Nephron (organoid): ENCODE data around the gene ANKRD44.

Experiments
- H3K27ac Mint-ChIP-seq, 3 experiments: 2 replicates each; pipeline ENCODE4 v1.8.0; 2020; ENCODE audit warnings: mixed read lengths in 3 of 3, mild to moderate bottlenecking in 2 of 3, moderate library complexity in 1 of 3
- H3K27me3 Mint-ChIP-seq: 2 replicates; pipeline ENCODE4 v1.8.0; 2021; ENCODE audit warnings: low read depth, mild to moderate bottlenecking, moderate library complexity, mixed read lengths
- H3K36me3 Mint-ChIP-seq: 2 replicates; pipeline ENCODE4 v1.8.0; 2020; ENCODE audit warnings: low read depth, mixed read lengths
- H3K4me1 Mint-ChIP-seq: 2 replicates; pipeline ENCODE4 v1.8.0; 2020; ENCODE audit warnings: mixed read lengths
- H3K4me3 Mint-ChIP-seq, 3 experiments: 2 replicates each; pipeline ENCODE4 v1.8.0; 2020; ENCODE audit warnings: mild to moderate bottlenecking in 3 of 3, mixed read lengths in 3 of 3, moderate library complexity in 2 of 3
- H3K9me3 Mint-ChIP-seq: 2 replicates; pipeline ENCODE4 v1.8.0; 2020; ENCODE audit warnings: mixed read lengths
- CTCF ChIP-seq, 3 experiments: fragments of 200-600 bp; sonication (generic); IDR thresholded peaks; one replicate each; pipeline ENCODE4 v1.5.0; 2021; ENCODE audit warnings: antibody characterized with exemption in 3 of 3; ENCODE audit not compliant: unreplicated experiment in 3 of 3

Gene ANKRD44

GRCh38 chr2:197339496-197340220 is 29.1 kb upstream of the ANKRD44 start:
- Mint-ChIP-seq H3K4me1 (peaks cover 6% of the 10 kb centered on the region), H3K9me3 (no peaks in the 10 kb centered on the region), H3K4me3 (no peak overlapping the region), H3K27me3 (no peaks in the 10 kb centered on the region), H3K27ac (no peak overlapping the region), H3K36me3 (no peaks in the 10 kb centered on the region)
- TF ChIP-seq CTCF (IDR thresholded peaks at IDR 0.05; ENCODE audit: unreplicated experiment in 3 of 3): no peak

- Mint-ChIP-seq H3K4me3 (no peak overlapping the region), H3K9me3 (no peaks in the 10 kb centered on the region), H3K27me3 (no peaks in the 10 kb centered on the region), H3K4me1 (peaks cover 6% of the 10 kb centered on the region), H3K27ac (no peak overlapping the region), H3K36me3 (no peaks in the 10 kb centered on the region)
- TF ChIP-seq CTCF (IDR thresholded peaks at IDR 0.05; ENCODE audit: unreplicated experiment in 3 of 3): no peak
Observed at GRCh38 chr2:197339016-197339415, 28.4 kb upstream of the ANKRD44 start.

- TF ChIP-seq CTCF (IDR thresholded peaks at IDR 0.05; ENCODE audit: unreplicated experiment in 3 of 3): no peak
- no peaks in the 10 kb centered on the region for H3K9me3 Mint-ChIP-seq
- H3K4me1 Mint-ChIP-seq: peaks cover 3% of the 10 kb centered on the region
- no peak overlapping the region for H3K27ac Mint-ChIP-seq
- no peak overlapping the region for H3K4me3 Mint-ChIP-seq
- no peaks in the 10 kb centered on the region for H3K27me3 Mint-ChIP-seq
- H3K36me3 Mint-ChIP-seq: no peaks in the 10 kb centered on the region
Observed at GRCh38 chr2:197332641-197333040, 22.1 kb upstream of the ANKRD44 start.

- H3K27me3 Mint-ChIP-seq: peaks cover 5% of the 10 kb centered on the region
- H3K27ac Mint-ChIP-seq: no peak overlapping the region
- no peak for TF ChIP-seq CTCF (IDR thresholded peaks at IDR 0.05; ENCODE audit: unreplicated experiment in 3 of 3)
- peaks cover 13% of the 10 kb centered on the region for H3K4me1 Mint-ChIP-seq
- H3K36me3 Mint-ChIP-seq: no peaks in the 10 kb centered on the region
- H3K9me3 Mint-ChIP-seq: no peaks in the 10 kb centered on the region
- H3K4me3 Mint-ChIP-seq: no peak overlapping the region
Observed at GRCh38 chr2:197328461-197328860, 17.9 kb upstream of the ANKRD44 start.

GRCh38 chr2:197327472-197328098 is 17.0 kb upstream of the ANKRD44 start:
- peaks cover 13% of the 10 kb centered on the region for H3K4me1 Mint-ChIP-seq
- no peaks in the 10 kb centered on the region for H3K9me3 Mint-ChIP-seq
- no peaks in the 10 kb centered on the region for H3K36me3 Mint-ChIP-seq
- H3K27me3 Mint-ChIP-seq: peaks cover 5% of the 10 kb centered on the region
- H3K27ac Mint-ChIP-seq: peak overlapping the region; percentile 36 to 67 (median 53)
- H3K4me3 Mint-ChIP-seq: no peak overlapping the region
- no peak for TF ChIP-seq CTCF (IDR thresholded peaks at IDR 0.05; ENCODE audit: unreplicated experiment in 3 of 3)

- H3K9me3 Mint-ChIP-seq: no peaks in the 10 kb centered on the region
- H3K27ac Mint-ChIP-seq: peak overlapping the region; percentile 36 to 67 (median 53)
- peaks cover 13% of the 10 kb centered on the region for H3K4me1 Mint-ChIP-seq
- peaks cover 5% of the 10 kb centered on the region for H3K27me3 Mint-ChIP-seq
- no peak for TF ChIP-seq CTCF (IDR thresholded peaks at IDR 0.05; ENCODE audit: unreplicated experiment in 3 of 3)
- no peak overlapping the region for H3K4me3 Mint-ChIP-seq
- no peaks in the 10 kb centered on the region for H3K36me3 Mint-ChIP-seq
Observed at GRCh38 chr2:197327073-197327471, 16.5 kb upstream of the ANKRD44 start.
